GM12892 (cell line): ENCODE measurements around the gene DCUN1D4.

Experiments
- POLR2A ChIP-seq: IDR thresholded peaks from 2 replicates; pipeline ENCODE4 v1.6.1; 2011; ENCODE audit warnings: low read depth, low read length, control low read depth
- POLR2AphosphoS5 ChIP-seq: IDR thresholded peaks from 2 replicates; pipeline ENCODE4 v1.6.1; 2011; ENCODE audit warnings: low read depth, low read length, control low read depth
- TAF1 ChIP-seq: IDR thresholded peaks from 2 replicates; pipeline ENCODE4 v1.6.1; 2011; ENCODE audit warnings: low read depth, mild to moderate bottlenecking, control low read depth, low read length, borderline replicate concordance

DNA sequence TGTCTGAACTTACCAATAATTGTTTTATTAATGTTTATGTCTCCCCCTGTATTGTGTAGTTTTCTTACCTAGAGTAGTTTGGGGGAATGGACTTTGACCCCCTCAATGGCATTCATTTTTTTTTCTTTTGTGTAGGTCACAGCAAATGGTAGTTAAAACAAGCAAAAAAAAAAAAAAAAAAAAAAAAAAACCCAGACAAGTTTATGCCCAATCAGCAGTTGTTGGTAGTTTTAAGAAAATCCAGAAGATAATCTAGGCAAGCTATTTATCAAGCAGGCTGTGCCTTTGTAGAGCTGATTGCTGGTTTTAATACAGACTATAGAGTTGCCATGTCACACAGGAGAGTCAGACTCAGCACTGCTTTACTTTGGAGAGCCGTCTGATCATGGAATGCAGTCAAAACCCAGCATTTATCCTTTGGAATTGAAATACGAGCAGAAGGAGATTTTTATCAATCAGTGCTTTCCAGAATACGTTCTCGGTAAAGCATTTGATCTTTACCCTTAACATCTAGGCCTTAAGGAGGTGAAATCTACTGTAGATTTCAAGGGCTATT is 16.6 kb downstream of the DCUN1D4 start:
- TF ChIP-seq POLR2A (no peak), TAF1 (no peak), POLR2AphosphoS5 (no peak)
